AG04449 (cell line): ENCODE results near the gene CYB5R3.

Source experiments
- CTCF ChIA-PET: fragments of 350-600 bp; formaldehyde crosslinking; extraction: SDS; loops from one replicate; lab custom pipeline; 2021; ENCODE audit warnings: antibody characterized with exemption; lab: Yijun Ruan, JAX
- POLR2A ChIA-PET: fragments of 400-600, 350-600 bp; formaldehyde crosslinking; extraction: SDS; loops from one replicate; lab custom pipeline; 2020; ENCODE audit warnings: antibody characterized with exemption, inconsistent platforms; lab: Yijun Ruan, JAX
- DNase-seq: peaks from one replicate; pipeline ENCODE4 v3.0.0-alpha.2; 2010; ENCODE audit warnings: low read depth, low spot score
- H3K4me3 ChIP-seq: 2 replicates; pipeline ENCODE4 v1.5.1; 2011; ENCODE audit warnings: low read depth, mild to moderate bottlenecking, control low read depth, low read length
- CTCF ChIP-seq: IDR thresholded peaks from one replicate; pipeline ENCODE4 v1.5.1; 2011; ENCODE audit warnings: mild to moderate bottlenecking, moderate library complexity, low read length, control low read depth, inconsistent platforms; ENCODE audit not compliant: insufficient read depth; ENCODE audit errors: missing control alignments

CYB5R3 gene

DNA sequence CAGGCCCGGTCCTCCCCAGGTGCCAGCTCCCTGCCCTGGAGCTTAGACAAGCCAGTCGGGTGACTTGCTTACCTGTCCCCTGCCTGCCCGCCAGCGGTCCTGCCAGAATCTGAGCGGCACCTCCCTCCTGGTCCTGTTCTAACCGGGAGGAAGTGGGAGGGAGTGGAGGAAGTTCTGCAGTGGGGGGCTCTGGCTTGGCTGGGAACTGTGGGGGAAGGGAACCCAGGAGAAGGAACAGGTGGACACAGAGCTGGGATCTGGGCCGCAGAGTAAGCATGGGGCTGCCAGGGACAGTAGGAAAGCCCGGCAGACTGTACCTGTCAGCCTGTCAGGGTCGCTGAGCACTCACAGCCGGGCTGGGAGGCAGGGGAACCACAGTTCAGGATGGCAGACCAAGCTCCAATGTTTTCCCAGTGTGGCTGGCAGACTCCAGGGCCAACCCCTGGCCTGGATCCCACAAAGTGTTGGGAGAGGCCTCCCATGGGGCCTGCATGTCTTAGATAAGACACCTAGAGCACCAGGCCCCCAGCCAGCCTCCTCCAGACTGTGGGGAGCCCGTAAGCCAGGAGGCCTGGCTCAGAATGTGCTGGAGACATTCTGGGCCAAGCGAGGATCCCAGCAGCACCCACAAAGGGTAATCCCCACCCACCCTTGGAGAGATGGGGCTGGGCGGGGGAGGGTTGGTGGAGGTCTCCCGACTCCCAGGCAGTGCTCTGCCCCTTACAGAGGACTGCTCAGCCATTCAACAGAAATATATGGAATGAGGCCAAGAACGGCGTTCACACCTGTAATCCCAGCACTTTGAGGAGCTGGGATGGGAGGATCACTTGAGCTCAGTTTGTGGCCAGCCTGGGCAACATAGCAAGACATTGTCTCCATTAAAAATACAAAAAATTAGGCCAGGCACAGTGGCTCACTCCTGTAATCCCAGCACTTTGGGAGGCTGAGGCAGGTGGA, 2.3 kb downstream of the CYB5R3 start:
- peak overlapping the region; percentile 6; the same call in 1 of the 2 replicates for H3K4me3 ChIP-seq
- TF ChIP-seq CTCF = no peak
- ChIA-PET CTCF (interaction anchor here (1.0 to 1.4 kb wide), 4 partner anchors 10 to 25 kb away, joined by 3 to 4 read pairs (median 4); no protein-coding TSS in a partner anchor), POLR2A (interaction anchor here (0.7 to 1.4 kb wide), 3 partner anchors 25 to 124 kb away, joined by 3 to 4 read pairs (median 3); partner anchors contain the start of gene POLDIP3)
- no peak for DNase-seq

GRCh38 chr22:42645938-42646568, 3.1 kb downstream of the CYB5R3 start:
- H3K4me3 ChIP-seq = no peak overlapping the region
- no peak for TF ChIP-seq CTCF
- CTCF ChIA-PET = interaction anchor here (1.0 to 1.4 kb wide), 2 partner anchors 9 to 17 kb away, joined by 3 to 4 read pairs; no protein-coding TSS in a partner anchor
- DNase-seq = no peak
- POLR2A ChIA-PET = interaction anchor here (0.7 to 1.4 kb wide), 3 partner anchors 24 to 125 kb away, joined by 3 to 4 read pairs (median 3); partner anchors contain the start of gene POLDIP3

GRCh38 chr22:42645341-42645937, 3.8 kb downstream of the CYB5R3 start:
- DNase-seq = no peak
- peak overlapping the region; percentile 2; the same call in 1 of the 2 replicates for H3K4me3 ChIP-seq
- ChIA-PET POLR2A (interaction anchor here (1.1 to 1.4 kb wide), 2 partner anchors 24 to 31 kb away, joined by 3 to 4 read pairs; partner anchors contain the start of gene POLDIP3), CTCF (interaction anchor here (1.0 to 1.6 kb wide), 3 partner anchors 10 to 24 kb away, joined by 3 to 8 read pairs (median 6); no protein-coding TSS in a partner anchor)
- TF ChIP-seq CTCF = no peak

DNA sequence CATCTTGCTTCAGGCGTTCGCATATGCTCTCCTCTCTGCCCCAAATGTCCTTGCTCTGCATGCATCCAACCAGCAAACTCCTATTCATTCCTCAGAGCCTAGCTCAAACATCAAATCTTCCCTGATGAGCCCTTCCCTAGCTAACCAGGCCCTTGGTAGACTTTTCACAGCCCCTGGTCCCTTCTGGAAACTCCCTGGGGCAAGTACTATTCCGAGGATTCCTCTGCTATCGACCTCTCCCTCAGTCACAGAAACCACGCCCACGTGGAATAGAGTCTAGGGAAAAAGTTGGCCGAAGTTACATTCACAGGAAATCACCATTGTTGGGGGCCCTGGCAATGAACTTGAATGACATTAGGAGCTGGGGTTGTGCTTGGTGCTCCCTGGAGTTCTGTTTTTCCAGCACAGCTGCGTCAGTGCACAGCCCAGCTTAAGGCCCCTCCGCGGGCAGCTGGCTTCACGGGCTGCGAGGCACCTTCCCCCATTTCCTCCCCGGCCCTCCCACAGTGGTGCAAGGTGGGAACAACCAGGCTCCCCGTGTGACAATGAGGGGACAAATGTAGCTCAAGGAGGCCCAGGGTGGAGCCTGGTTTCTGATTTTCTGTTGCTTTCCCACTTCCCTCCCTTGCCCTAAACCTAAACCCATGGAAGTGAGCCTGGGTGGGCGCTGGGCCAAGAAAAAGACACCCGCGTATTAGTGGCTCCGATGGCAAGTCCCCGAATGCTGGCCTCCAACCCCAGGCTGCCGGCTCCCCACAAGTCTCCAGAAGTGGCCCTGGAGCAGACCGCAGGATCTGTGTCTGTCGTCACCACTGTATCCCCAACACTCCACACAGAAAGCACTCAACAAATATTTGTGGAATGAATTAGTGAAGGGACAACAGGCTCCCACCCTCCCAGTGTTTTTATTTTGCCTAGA, 4.5 kb downstream of the CYB5R3 start:
- ChIA-PET POLR2A (interaction anchor here (0.9 to 1.6 kb wide), 4 partner anchors 9 to 30 kb away, joined by 3 to 7 read pairs (median 5); partner anchors contain the start of gene POLDIP3), CTCF (interaction anchor here (0.6 to 1.6 kb wide), 3 partner anchors 9 to 23 kb away, joined by 4 to 8 read pairs (median 6); no protein-coding TSS in a partner anchor)
- H3K4me3 ChIP-seq = peak overlapping the region; percentile 3
- TF ChIP-seq CTCF = no peak
- DNase-seq = no peak
